Measurements from ENCODE around the gene GRIK2. TPM values are rescaled to one million over a fixed set of nuclear protein-coding genes. Genes with fewer than 3 reads are reported as not detected.

The GRIK2 gene
- polyA plus RNA-seq, 1 of the 3 experiments (the other 2 are of a cell fraction), result 0.30 TPM

DNA sequence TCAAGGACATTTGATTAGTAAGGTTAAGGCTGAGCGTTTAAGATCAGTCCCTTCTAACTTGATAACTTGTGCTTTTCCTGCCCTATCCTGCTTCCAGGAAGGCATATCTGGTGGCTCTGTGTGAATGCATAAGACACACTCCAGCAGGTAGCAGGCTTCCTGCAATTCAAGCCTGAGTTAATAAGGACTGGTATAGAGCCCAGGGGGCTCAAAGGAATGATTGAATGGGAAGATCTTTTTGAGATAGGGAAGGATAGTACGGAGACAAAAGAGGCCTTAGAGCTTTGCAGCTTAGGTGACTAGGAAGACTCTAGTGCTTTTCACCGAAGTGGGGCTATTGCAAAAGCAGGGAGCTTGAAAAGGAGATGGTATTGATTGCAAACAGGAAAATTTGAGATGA lies 307.1 kb downstream of the GRIK2 start:
- CTCF ChIA-PET, result no interaction called here
- H4K20me1 ChIP-seq (ENCODE audit: insufficient read depth), result no peaks in the 10 kb centered on the region

More for the DNA sequence above, 307.1 kb downstream of the GRIK2 start:
- Histone ChIP-seq H3K27ac (ENCODE audit: low read depth in 2 of 2, low read length in 1 of 2) (no peak overlapping the region), H3K36me3 (replicated peaks in 1 of 2; ENCODE audit: control insufficient read depth in 1 of 2, insufficient read depth in 2 of 2, low read length in 1 of 2) (no peaks in the 10 kb centered on the region), H2AFZ (ENCODE audit: low read depth) (no peak overlapping the region), H3K9me2 (no peaks in the 10 kb centered on the region), H3K4me2 (no peak overlapping the region), H3K4me1 (ENCODE audit: control insufficient read depth in 1 of 2, insufficient read depth in 2 of 2, low read depth in 1 of 2, low read length in 1 of 2) (no peaks in the 10 kb centered on the region; a peak in 1 of 4 replicates), H3K9ac (no peak overlapping the region), H3K4me3 (ENCODE audit: low read depth in 2 of 2, low read length in 1 of 2) (no peak overlapping the region), H3K27me3 (ENCODE audit: insufficient read depth) (no peaks in the 10 kb centered on the region), H3K9me3 (no peaks in the 10 kb centered on the region), H3F3A (replicated peaks; ENCODE audit: insufficient read depth) (no peaks in the 10 kb centered on the region), H3K79me2 (ENCODE audit: insufficient read depth) (no peaks in the 10 kb centered on the region)
- DNase-seq, result no peak
- 60% methylated on average over 3 of the region's 3 CpGs for WGBS (ENCODE audit: low lambda C conversion rate)
- POLR2A ChIA-PET, result no interaction called here
- TF ChIP-seq EP300 (IDR thresholded peaks at IDR 0.05; ENCODE audit: borderline replicate concordance in 1 of 2, low read depth in 1 of 2, low read length in 1 of 2) (no peak), SIN3A (IDR thresholded peaks at IDR 0.05; ENCODE audit: borderline replicate concordance, low read depth, low read length) (no peak), FOSL2 (IDR thresholded peaks at IDR 0.05; ENCODE audit: borderline replicate concordance, low read depth) (no peak), ELF1 (IDR thresholded peaks at IDR 0.05) (no peak), SMC3 (IDR thresholded peaks at IDR 0.05; ENCODE audit: low read depth, low read length) (no peak), NRF1 (IDR thresholded peaks at IDR 0.05; ENCODE audit: low read depth, low read length) (no peak), RCOR1 (IDR thresholded peaks at IDR 0.05; ENCODE audit: low read length) (no peak), TAF1 (IDR thresholded peaks at IDR 0.05; ENCODE audit: borderline replicate concordance, low read depth, low read length) (no peak), GATA2 (CRISPR knock-in tag; IDR thresholded peaks at IDR 0.05) (no peak), FOXM1 (IDR thresholded peaks at IDR 0.05; ENCODE audit: low read depth) (no peak), RFX5 (IDR thresholded peaks at IDR 0.05; ENCODE audit: low read length) (no peak), CHD2 (IDR thresholded peaks at IDR 0.05; ENCODE audit: low read length, partially characterized antibody) (no peak), RXRA (IDR thresholded peaks at IDR 0.05; ENCODE audit: borderline replicate concordance, low read depth) (no peak), TEAD4 (IDR thresholded peaks at IDR 0.05; ENCODE audit: borderline replicate concordance, insufficient read depth) (no peak), POLR2AphosphoS5 (IDR thresholded peaks at IDR 0.05; ENCODE audit: low read depth, low read length) (no peak)
- TF ChIP-seq, protein P1, sequence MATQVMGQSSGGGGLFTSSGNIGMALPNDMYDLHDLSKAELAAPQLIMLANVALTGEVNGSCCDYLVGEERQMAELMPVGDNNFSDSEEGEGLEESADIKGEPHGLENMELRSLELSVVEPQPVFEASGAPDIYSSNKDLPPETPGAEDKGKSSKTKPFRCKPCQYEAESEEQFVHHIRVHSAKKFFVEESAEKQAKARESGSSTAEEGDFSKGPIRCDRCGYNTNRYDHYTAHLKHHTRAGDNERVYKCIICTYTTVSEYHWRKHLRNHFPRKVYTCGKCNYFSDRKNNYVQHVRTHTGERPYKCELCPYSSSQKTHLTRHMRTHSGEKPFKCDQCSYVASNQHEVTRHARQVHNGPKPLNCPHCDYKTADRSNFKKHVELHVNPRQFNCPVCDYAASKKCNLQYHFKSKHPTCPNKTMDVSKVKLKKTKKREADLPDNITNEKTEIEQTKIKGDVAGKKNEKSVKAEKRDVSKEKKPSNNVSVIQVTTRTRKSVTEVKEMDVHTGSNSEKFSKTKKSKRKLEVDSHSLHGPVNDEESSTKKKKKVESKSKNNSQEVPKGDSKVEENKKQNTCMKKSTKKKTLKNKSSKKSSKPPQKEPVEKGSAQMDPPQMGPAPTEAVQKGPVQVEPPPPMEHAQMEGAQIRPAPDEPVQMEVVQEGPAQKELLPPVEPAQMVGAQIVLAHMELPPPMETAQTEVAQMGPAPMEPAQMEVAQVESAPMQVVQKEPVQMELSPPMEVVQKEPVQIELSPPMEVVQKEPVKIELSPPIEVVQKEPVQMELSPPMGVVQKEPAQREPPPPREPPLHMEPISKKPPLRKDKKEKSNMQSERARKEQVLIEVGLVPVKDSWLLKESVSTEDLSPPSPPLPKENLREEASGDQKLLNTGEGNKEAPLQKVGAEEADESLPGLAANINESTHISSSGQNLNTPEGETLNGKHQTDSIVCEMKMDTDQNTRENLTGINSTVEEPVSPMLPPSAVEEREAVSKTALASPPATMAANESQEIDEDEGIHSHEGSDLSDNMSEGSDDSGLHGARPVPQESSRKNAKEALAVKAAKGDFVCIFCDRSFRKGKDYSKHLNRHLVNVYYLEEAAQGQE (IDR thresholded peaks at IDR 0.05; ENCODE audit: low read depth, low read length), result no peak
- TF ChIP-seq, protein P2, sequence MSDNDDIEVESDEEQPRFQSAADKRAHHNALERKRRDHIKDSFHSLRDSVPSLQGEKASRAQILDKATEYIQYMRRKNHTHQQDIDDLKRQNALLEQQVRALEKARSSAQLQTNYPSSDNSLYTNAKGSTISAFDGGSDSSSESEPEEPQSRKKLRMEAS (IDR thresholded peaks at IDR 0.05; ENCODE audit: low read depth), result no peak
- TF ChIP-seq, protein P3, sequence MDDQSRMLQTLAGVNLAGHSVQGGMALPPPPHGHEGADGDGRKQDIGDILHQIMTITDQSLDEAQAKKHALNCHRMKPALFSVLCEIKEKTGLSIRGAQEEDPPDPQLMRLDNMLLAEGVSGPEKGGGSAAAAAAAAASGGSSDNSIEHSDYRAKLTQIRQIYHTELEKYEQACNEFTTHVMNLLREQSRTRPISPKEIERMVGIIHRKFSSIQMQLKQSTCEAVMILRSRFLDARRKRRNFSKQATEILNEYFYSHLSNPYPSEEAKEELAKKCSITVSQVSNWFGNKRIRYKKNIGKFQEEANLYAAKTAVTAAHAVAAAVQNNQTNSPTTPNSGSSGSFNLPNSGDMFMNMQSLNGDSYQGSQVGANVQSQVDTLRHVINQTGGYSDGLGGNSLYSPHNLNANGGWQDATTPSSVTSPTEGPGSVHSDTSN (IDR thresholded peaks at IDR 0.05), result no peak
- TF ChIP-seq, protein P4, sequence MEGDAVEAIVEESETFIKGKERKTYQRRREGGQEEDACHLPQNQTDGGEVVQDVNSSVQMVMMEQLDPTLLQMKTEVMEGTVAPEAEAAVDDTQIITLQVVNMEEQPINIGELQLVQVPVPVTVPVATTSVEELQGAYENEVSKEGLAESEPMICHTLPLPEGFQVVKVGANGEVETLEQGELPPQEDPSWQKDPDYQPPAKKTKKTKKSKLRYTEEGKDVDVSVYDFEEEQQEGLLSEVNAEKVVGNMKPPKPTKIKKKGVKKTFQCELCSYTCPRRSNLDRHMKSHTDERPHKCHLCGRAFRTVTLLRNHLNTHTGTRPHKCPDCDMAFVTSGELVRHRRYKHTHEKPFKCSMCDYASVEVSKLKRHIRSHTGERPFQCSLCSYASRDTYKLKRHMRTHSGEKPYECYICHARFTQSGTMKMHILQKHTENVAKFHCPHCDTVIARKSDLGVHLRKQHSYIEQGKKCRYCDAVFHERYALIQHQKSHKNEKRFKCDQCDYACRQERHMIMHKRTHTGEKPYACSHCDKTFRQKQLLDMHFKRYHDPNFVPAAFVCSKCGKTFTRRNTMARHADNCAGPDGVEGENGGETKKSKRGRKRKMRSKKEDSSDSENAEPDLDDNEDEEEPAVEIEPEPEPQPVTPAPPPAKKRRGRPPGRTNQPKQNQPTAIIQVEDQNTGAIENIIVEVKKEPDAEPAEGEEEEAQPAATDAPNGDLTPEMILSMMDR (IDR thresholded peaks at IDR 0.05), result no peak
